ACC112 (cell line): Measurements from ENCODE around the gene LYZL1.
"Not testable (repeated sequence)": the region's sequence is repeated elsewhere in the genome, so short reads cannot be mapped to it uniquely, and the experiment has no call there.

Experiments
- H2AFZ ChIP-seq: fragments of 200-600 bp; sonication (generic); one replicate; pipeline ENCODE4 v1.6.0; 2017; ENCODE audit warnings: antibody characterized with exemption, low read length; ENCODE audit not compliant: unreplicated experiment
- H3K27ac ChIP-seq: fragments of 200-600 bp; sonication (generic); 2 replicates; pipeline ENCODE4 v1.5.1; 2014; ENCODE audit warnings: low read depth, mild to moderate bottlenecking, antibody characterized with exemption, low read length, moderate library complexity
- H3K27me3 ChIP-seq: fragments of 200-600 bp; sonication (generic); 2 replicates; pipeline ENCODE4 v1.6.1; 2014; ENCODE audit warnings: mild to moderate bottlenecking, antibody characterized with exemption, low read length, moderate library complexity, mixed read lengths; ENCODE audit not compliant: insufficient read depth
- H3K36me3 ChIP-seq: fragments of 200-600 bp; sonication (generic); 2 replicates; pipeline ENCODE4 v1.6.1; 2016; ENCODE audit warnings: mild to moderate bottlenecking, antibody characterized with exemption, low read length, moderate library complexity, mixed read lengths; ENCODE audit not compliant: insufficient read depth
- H3K4me1 ChIP-seq: fragments of 200-600 bp; sonication (generic); one replicate; pipeline ENCODE4 v1.6.1; 2016; ENCODE audit warnings: low read length, mixed read lengths; ENCODE audit not compliant: insufficient read depth, unreplicated experiment, control insufficient read depth
- H3K4me3 ChIP-seq: fragments of 200-600 bp; sonication (generic); 2 replicates; pipeline ENCODE4 v1.5.1; 2014; ENCODE audit warnings: mild to moderate bottlenecking, low read depth, low read length
- H3K79me2 ChIP-seq: fragments of 200-600 bp; sonication (generic); one replicate; pipeline ENCODE4 v1.6.0; 2016; ENCODE audit warnings: low read length; ENCODE audit not compliant: control insufficient read depth, unreplicated experiment, insufficient read depth

Gene LYZL1

GRCh38 chr10:29317423-29318021 lies 28.7 kb downstream of the LYZL1 start:
- no peak overlapping the region for H3K27ac ChIP-seq

GRCh38 chr10:29318141-29319071 lies 29.5 kb downstream of the LYZL1 start:
- H3K27me3 ChIP-seq, H3K4me3 ChIP-seq, H3K27ac ChIP-seq, H3K36me3 ChIP-seq, H2AFZ ChIP-seq, H3K79me2 ChIP-seq: not testable (repeated sequence)
- peaks cover 26% of the 10 kb centered on the region for H3K4me1 ChIP-seq

More at GRCh38 chr10:29317423-29318021, 28.7 kb downstream of the LYZL1 start:
- Histone ChIP-seq H2AFZ (peak overlapping the region; percentile 32), H3K79me2 (no peaks in the 10 kb centered on the region), H3K27me3 (no peaks in the 10 kb centered on the region), H3K4me3 (no peak overlapping the region), H3K4me1 (peaks cover 26% of the 10 kb centered on the region), H3K36me3 (no peaks in the 10 kb centered on the region)

GRCh38 chr10:29319205-29319781 lies 30.4 kb downstream of the LYZL1 start:
- H3K4me1 ChIP-seq, result peaks cover 26% of the 10 kb centered on the region
- no peak overlapping the region for H2AFZ ChIP-seq
- no peaks in the 10 kb centered on the region for H3K27me3 ChIP-seq
- no peaks in the 10 kb centered on the region for H3K36me3 ChIP-seq
- H3K4me3 ChIP-seq, result no peak overlapping the region
- no peak overlapping the region for H3K27ac ChIP-seq
- H3K79me2 ChIP-seq, result no peaks in the 10 kb centered on the region

- H3K4me1 ChIP-seq, result peaks cover 26% of the 10 kb centered on the region
- H3K27me3 ChIP-seq, H2AFZ ChIP-seq, H3K36me3 ChIP-seq, H3K27ac ChIP-seq, H3K4me3 ChIP-seq, H3K79me2 ChIP-seq: not testable (repeated sequence)
Observed at GRCh38 chr10:29320680-29321121, 31.8 kb downstream of the LYZL1 start.

- Histone ChIP-seq H3K4me1 (peaks cover 23% of the 10 kb centered on the region), H3K27ac (no peak overlapping the region), H3K36me3 (no peaks in the 10 kb centered on the region), H3K4me3 (no peak overlapping the region), H3K27me3 (peaks cover 7% of the 10 kb centered on the region; the same call in 1 of the 2 replicates), H2AFZ (no peak overlapping the region), H3K79me2 (no peaks in the 10 kb centered on the region)
Observed at GRCh38 chr10:29321656-29322055, 32.8 kb downstream of the LYZL1 start.

GRCh38 chr10:29322918-29323317 lies 34.0 kb downstream of the LYZL1 start:
- H3K4me3 ChIP-seq, result no peak overlapping the region
- no peak overlapping the region for H3K27ac ChIP-seq
- H3K27me3 ChIP-seq, result peaks cover 7% of the 10 kb centered on the region; the same call in 1 of the 2 replicates
- no peak overlapping the region for H2AFZ ChIP-seq
- H3K4me1 ChIP-seq, result peaks cover 10% of the 10 kb centered on the region
- no peaks in the 10 kb centered on the region for H3K79me2 ChIP-seq
- no peaks in the 10 kb centered on the region for H3K36me3 ChIP-seq

GRCh38 chr10:29323367-29323766 lies 34.5 kb downstream of the LYZL1 start:
- no peak overlapping the region for H2AFZ ChIP-seq
- H3K4me1 ChIP-seq, result peaks cover 8% of the 10 kb centered on the region
- H3K79me2 ChIP-seq, result no peaks in the 10 kb centered on the region
- H3K4me3 ChIP-seq, result no peak overlapping the region
- H3K27ac ChIP-seq, result no peak overlapping the region
- H3K27me3 ChIP-seq, result peaks cover 7% of the 10 kb centered on the region; the same call in 1 of the 2 replicates
- H3K36me3 ChIP-seq, result no peaks in the 10 kb centered on the region

GRCh38 chr10:29324220-29324841 lies 35.5 kb downstream of the LYZL1 start:
- Histone ChIP-seq H3K27ac (no peak overlapping the region), H3K27me3 (peaks cover 7% of the 10 kb centered on the region; the same call in 1 of the 2 replicates), H3K36me3 (no peaks in the 10 kb centered on the region), H3K79me2 (no peaks in the 10 kb centered on the region), H2AFZ (no peak overlapping the region), H3K4me3 (no peak overlapping the region), H3K4me1 (peaks cover under 1% of the 10 kb centered on the region)

GRCh38 chr10:29326299-29326698 lies 37.4 kb downstream of the LYZL1 start:
- Histone ChIP-seq H3K4me1 (no peaks in the 10 kb centered on the region), H3K4me3 (no peak overlapping the region), H2AFZ (no peak overlapping the region), H3K79me2 (no peaks in the 10 kb centered on the region), H3K27me3 (peaks cover 7% of the 10 kb centered on the region; the same call in 1 of the 2 replicates), H3K36me3 (no peaks in the 10 kb centered on the region), H3K27ac (no peak overlapping the region)
